ENCODE measurements around the gene SP2.
A peak's percentile ranks its signal among the peaks of the same experiment; 100 is the strongest.

The SP2 gene

DNA sequence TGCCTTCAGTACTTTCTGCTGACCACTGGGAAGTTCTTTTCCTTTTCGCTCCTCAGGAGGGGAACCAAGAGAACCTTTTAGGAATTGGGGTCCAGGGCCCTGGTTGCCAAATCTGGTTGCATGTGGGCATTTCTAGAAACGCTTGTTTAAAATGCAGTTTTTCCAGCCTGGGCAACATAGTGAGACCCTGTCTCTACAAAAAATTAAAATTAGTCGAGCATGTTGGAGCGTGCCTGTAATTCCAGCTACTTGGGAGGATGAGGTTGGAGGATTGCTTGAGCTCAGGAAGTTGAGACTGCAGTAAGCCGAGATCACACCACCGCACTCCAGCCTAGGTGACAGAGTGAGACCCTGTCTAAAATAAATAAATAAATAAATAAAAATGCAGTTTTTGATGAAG, 46.5 kb downstream of the SP2 start:
- no peak for DNase-seq
- Histone ChIP-seq H3K4ac (ENCODE audit: low read depth, low read length) (no peak overlapping the region), H3K4me1 (ENCODE audit: control insufficient read depth in 1 of 2, insufficient read depth in 2 of 2, low read length in 2 of 2) (peaks cover 0 to 8% of the 10 kb centered on the region in 2 experiments), H2BK5ac (ENCODE audit: low read depth, low read length, poor library complexity) (no peak overlapping the region), H3K79me2 (ENCODE audit: control insufficient read depth, insufficient read depth, low read length, poor library complexity) (no peaks in the 10 kb centered on the region), H4K12ac (ENCODE audit: low read depth, low read length) (no peak overlapping the region), H3K4me3 (ENCODE audit: low read depth, low read length) (no peak overlapping the region), H2BK120ac (ENCODE audit: insufficient read depth, low read length, poor library complexity) (no peak overlapping the region), H4K8ac (ENCODE audit: low read depth, low read length) (no peak overlapping the region), H3K14ac (ENCODE audit: low read length) (no peak overlapping the region), H2BK12ac (ENCODE audit: low read length) (no peak overlapping the region), H4K91ac (ENCODE audit: low read depth, low read length) (no peak overlapping the region), H2AK5ac (ENCODE audit: low read length) (no peak overlapping the region), H3K79me1 (ENCODE audit: low read length) (peaks cover 3% of the 10 kb centered on the region), H3K23ac (ENCODE audit: low read length) (no peak overlapping the region), H3K27me3 (ENCODE audit: insufficient read depth, low read length) (no peaks in the 10 kb centered on the region), H3K9ac (ENCODE audit: low read length) (no peak overlapping the region), H3K4me2 (ENCODE audit: low read length) (no peak overlapping the region), H2AFZ (ENCODE audit: insufficient read depth, low read length, poor library complexity) (no peak overlapping the region), H3K27ac (ENCODE audit: low read depth, low read length) (no peak overlapping the region), H3K36me3 (ENCODE audit: control insufficient read depth in 1 of 2, insufficient read depth in 2 of 2, low read length in 2 of 2) (no peaks in the 10 kb centered on the region), H3K9me3 (ENCODE audit: insufficient read depth, low read depth, low read length) (peaks cover 2% of the 10 kb centered on the region), H3K18ac (ENCODE audit: low read length) (no peak overlapping the region)
- WGBS (ENCODE audit: extremely low coverage, insufficient coverage, insufficient read length) = no CpG with 5 or more reads among the region's 6 CpGs

DNA sequence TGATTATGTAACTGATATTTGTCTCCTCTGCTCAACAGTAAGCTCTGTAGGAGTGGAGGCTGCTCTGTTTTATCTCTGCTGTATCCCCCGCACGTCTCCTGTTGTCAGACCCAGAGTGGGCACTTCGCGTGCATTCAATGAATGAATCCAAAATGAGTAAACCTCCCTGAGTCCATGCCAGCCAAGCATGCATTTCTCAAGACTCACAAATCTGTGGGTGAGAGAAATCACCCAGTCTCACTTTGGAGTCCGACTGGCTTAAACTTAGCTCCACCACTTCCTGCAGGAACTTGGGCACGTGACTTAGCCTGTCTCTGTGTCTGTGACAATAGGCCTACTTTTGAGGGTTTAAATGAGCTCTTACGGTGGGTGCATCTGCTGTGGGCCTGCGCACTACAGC, 49.0 kb downstream of the SP2 start:
- no CpG with 5 or more reads among the region's 8 CpGs for WGBS (ENCODE audit: extremely low coverage, insufficient coverage, insufficient read length)
- no peak overlapping the region for H3K4ac ChIP-seq (ENCODE audit: low read depth, low read length)

DNA sequence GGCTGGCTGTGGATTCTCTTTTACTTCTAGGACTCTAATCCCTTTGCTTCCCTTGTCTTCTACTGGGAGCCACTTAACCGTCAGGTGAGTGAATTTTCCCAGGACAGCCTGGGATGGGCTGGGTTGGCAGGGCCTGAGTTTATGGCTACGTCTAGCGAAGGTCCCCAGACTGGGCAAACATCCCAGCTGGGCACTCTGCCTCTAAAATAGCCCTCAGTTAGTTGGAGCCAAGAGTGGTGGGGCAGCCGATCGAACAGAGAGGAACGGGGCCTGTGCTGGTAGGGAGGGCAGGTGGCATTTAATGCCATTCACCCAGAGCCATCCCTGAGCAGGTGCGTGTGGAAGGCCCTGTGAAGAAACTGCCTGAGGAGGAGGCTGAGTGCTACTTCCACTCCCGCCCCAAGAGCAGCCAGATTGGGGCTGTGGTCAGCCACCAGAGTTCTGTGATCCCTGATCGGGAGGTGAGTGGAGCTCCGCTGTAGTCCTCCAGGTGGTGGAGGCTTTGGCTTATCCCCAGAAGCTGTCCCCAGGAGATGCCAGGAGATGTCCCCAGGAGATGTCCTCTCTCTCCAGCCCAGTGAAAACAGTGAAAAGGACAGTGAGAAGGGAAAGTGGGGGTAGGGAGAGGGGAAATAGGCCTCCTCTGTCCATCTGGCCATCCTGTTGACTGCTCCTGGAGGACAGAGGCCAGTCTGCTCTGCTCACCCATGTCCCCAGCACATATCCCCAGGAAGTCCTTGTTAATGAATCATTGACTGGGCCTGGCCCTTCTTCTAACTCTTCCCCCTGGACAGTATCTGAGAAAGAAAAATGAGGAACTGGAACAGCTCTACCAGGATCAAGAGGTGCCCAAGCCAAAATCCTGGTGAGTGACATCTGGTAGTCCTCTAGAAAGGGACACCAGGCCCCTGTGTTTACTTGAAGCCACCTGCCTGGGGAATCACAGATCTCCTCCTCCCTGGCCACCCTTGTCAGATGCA, 49.8 kb downstream of the SP2 start:
- no peak overlapping the region for H3K23ac ChIP-seq (ENCODE audit: low read length)
- no peak overlapping the region for H2BK120ac ChIP-seq (ENCODE audit: insufficient read depth, low read length, poor library complexity)
- no peak overlapping the region for H2AFZ ChIP-seq (ENCODE audit: insufficient read depth, low read length, poor library complexity)
- H3K9ac ChIP-seq (ENCODE audit: low read length) = no peak overlapping the region
- no peak overlapping the region for H4K8ac ChIP-seq (ENCODE audit: low read depth, low read length)
- H3K4me2 ChIP-seq (ENCODE audit: low read length) = no peak overlapping the region
- no peak overlapping the region for H3K14ac ChIP-seq (ENCODE audit: low read length)
- no peak overlapping the region for H2AK5ac ChIP-seq (ENCODE audit: low read length)
- H3K36me3 ChIP-seq (ENCODE audit: control insufficient read depth in 1 of 2, insufficient read depth in 2 of 2, low read length in 2 of 2) = no peaks in the 10 kb centered on the region
- H3K79me1 ChIP-seq (ENCODE audit: low read length) = peaks cover 3% of the 10 kb centered on the region
- DNase-seq = no peak
- no peak overlapping the region for H2BK5ac ChIP-seq (ENCODE audit: low read depth, low read length, poor library complexity)
- H3K9me3 ChIP-seq (ENCODE audit: insufficient read depth, low read depth, low read length) = peaks cover under 1% of the 10 kb centered on the region
- no peak overlapping the region for H3K4me3 ChIP-seq (ENCODE audit: low read depth, low read length)
- peak overlapping the region; percentile 25 for H4K91ac ChIP-seq (ENCODE audit: low read depth, low read length)
- no peak overlapping the region for H3K18ac ChIP-seq (ENCODE audit: low read length)
- H3K4ac ChIP-seq (ENCODE audit: low read depth, low read length) = no peak overlapping the region
- no peaks in the 10 kb centered on the region for H3K79me2 ChIP-seq (ENCODE audit: control insufficient read depth, insufficient read depth, low read length, poor library complexity)
- no CpG with 5 or more reads among the region's 10 CpGs for WGBS (ENCODE audit: extremely low coverage, insufficient coverage, insufficient read length)
- H3K27ac ChIP-seq (ENCODE audit: low read depth, low read length) = no peak overlapping the region
- H3K4me1 ChIP-seq (ENCODE audit: control insufficient read depth in 1 of 2, insufficient read depth in 2 of 2, low read length in 2 of 2) = peaks cover 0 to 10% of the 10 kb centered on the region in 2 experiments
- no peak overlapping the region for H4K12ac ChIP-seq (ENCODE audit: low read depth, low read length)
- H2BK12ac ChIP-seq (ENCODE audit: low read length) = no peak overlapping the region
- no peaks in the 10 kb centered on the region for H3K27me3 ChIP-seq (ENCODE audit: insufficient read depth, low read length)

More for the DNA sequence above, 49.0 kb downstream of the SP2 start:
- Histone ChIP-seq H3K4me1 (ENCODE audit: control insufficient read depth in 1 of 2, insufficient read depth in 2 of 2, low read length in 2 of 2) (peaks cover 0 to 10% of the 10 kb centered on the region in 2 experiments), H2BK12ac (ENCODE audit: low read length) (no peak overlapping the region), H2AK5ac (ENCODE audit: low read length) (no peak overlapping the region), H3K4me3 (ENCODE audit: low read depth, low read length) (no peak overlapping the region), H3K9ac (ENCODE audit: low read length) (no peak overlapping the region), H2AFZ (ENCODE audit: insufficient read depth, low read length, poor library complexity) (no peak overlapping the region), H4K91ac (ENCODE audit: low read depth, low read length) (no peak overlapping the region), H3K18ac (ENCODE audit: low read length) (no peak overlapping the region), H3K4me2 (ENCODE audit: low read length) (no peak overlapping the region), H3K79me2 (ENCODE audit: control insufficient read depth, insufficient read depth, low read length, poor library complexity) (no peaks in the 10 kb centered on the region), H3K23ac (ENCODE audit: low read length) (no peak overlapping the region), H2BK120ac (ENCODE audit: insufficient read depth, low read length, poor library complexity) (no peak overlapping the region), H4K8ac (ENCODE audit: low read depth, low read length) (no peak overlapping the region), H3K14ac (ENCODE audit: low read length) (no peak overlapping the region), H3K36me3 (ENCODE audit: control insufficient read depth in 1 of 2, insufficient read depth in 2 of 2, low read length in 2 of 2) (no peaks in the 10 kb centered on the region), H4K12ac (ENCODE audit: low read depth, low read length) (no peak overlapping the region), H2BK5ac (ENCODE audit: low read depth, low read length, poor library complexity) (no peak overlapping the region), H3K9me3 (ENCODE audit: insufficient read depth, low read depth, low read length) (peaks cover 2% of the 10 kb centered on the region), H3K27ac (ENCODE audit: low read depth, low read length) (no peak overlapping the region), H3K27me3 (ENCODE audit: insufficient read depth, low read length) (no peaks in the 10 kb centered on the region), H3K79me1 (ENCODE audit: low read length) (peaks cover 3% of the 10 kb centered on the region)
- peak in 1 of 2 donors; percentile 7 for DNase-seq

DNA sequence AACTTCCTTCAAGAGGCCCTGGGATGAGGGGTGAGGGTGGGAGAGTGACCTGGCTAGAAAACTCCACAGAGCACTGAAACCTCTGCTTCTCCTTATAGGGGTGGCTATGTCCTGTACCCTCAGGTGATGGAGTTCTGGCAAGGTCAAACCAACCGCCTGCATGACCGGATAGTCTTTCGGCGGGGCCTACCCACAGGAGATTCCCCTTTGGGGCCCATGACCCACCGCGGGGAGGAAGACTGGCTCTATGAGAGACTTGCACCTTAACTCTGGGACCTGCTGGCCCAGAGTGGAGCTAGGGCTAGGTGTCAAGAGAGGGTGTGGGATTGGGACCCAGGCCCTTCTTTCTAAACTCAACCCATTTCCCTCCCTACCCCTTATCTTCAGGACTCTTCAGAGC, 50.5 kb downstream of the SP2 start:
- Histone ChIP-seq H3K4me1 (ENCODE audit: control insufficient read depth in 1 of 2, insufficient read depth in 2 of 2, low read length in 2 of 2) (peaks cover 0 to 8% of the 10 kb centered on the region in 2 experiments), H2AK5ac (ENCODE audit: low read length) (no peak overlapping the region), H2BK120ac (ENCODE audit: insufficient read depth, low read length, poor library complexity) (peak overlapping the region; percentile 20), H3K9ac (ENCODE audit: low read length) (no peak overlapping the region), H3K36me3 (ENCODE audit: control insufficient read depth in 1 of 2, insufficient read depth in 2 of 2, low read length in 2 of 2) (no peaks in the 10 kb centered on the region), H3K79me1 (ENCODE audit: low read length) (peaks cover 2% of the 10 kb centered on the region), H3K79me2 (ENCODE audit: control insufficient read depth, insufficient read depth, low read length, poor library complexity) (no peaks in the 10 kb centered on the region), H3K4ac (ENCODE audit: low read depth, low read length) (no peak overlapping the region), H3K4me3 (ENCODE audit: low read depth, low read length) (no peak overlapping the region), H3K23ac (ENCODE audit: low read length) (no peak overlapping the region), H3K27me3 (ENCODE audit: insufficient read depth, low read length) (no peaks in the 10 kb centered on the region), H2BK5ac (ENCODE audit: low read depth, low read length, poor library complexity) (peak overlapping the region; percentile 32), H4K12ac (ENCODE audit: low read depth, low read length) (no peak overlapping the region), H3K4me2 (ENCODE audit: low read length) (no peak overlapping the region), H3K18ac (ENCODE audit: low read length) (no peak overlapping the region), H3K27ac (ENCODE audit: low read depth, low read length) (no peak overlapping the region), H3K9me3 (ENCODE audit: insufficient read depth, low read depth, low read length) (no peaks in the 10 kb centered on the region), H4K8ac (ENCODE audit: low read depth, low read length) (no peak overlapping the region), H2BK12ac (ENCODE audit: low read length) (no peak overlapping the region), H4K91ac (ENCODE audit: low read depth, low read length) (peak overlapping the region; percentile 25), H2AFZ (ENCODE audit: insufficient read depth, low read length, poor library complexity) (no peak overlapping the region), H3K14ac (ENCODE audit: low read length) (no peak overlapping the region)
- no CpG with 5 or more reads among the region's 6 CpGs for WGBS (ENCODE audit: extremely low coverage, insufficient coverage, insufficient read length)
- DNase-seq = no peak

Measured in trophoblast cell (in vitro differentiated cells and primary cell).